ENCODE results near the gene RPH3AL. TPM values are rescaled to one million over a fixed set of nuclear protein-coding genes. Genes with fewer than 3 reads are reported as not detected.

The RPH3AL gene
- polyA plus RNA-seq, 1 donor from 2014 or later: 13.8 TPM

DNA sequence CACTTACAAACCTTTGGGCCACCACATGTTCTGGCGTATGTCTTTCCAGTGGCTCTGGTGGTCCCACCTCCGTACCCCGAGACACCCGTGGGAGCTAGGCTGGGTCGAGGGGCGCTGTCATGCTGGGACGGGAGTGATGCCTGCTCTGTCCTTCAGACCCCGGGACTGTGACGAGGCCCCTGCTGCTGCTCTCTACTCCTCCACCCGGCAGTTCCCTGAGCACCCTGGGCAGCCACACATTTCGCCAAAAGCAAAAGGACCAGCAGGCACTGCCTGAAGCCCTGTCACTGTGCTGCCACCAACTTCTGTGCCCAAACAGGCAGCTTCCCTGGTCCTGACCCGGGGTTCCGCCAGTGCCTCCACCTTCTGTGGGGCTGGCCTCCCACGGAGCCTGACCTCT is 186.7 kb downstream of the RPH3AL start:
- no peaks in the 10 kb centered on the region for H3K4me1 Mint-ChIP-seq
- H3K9me3 Mint-ChIP-seq: no peaks in the 10 kb centered on the region
- H3K4me3 Mint-ChIP-seq: no peak overlapping the region
- peaks cover 7% of the 10 kb centered on the region for H3K27me3 Mint-ChIP-seq
- H3K36me3 Mint-ChIP-seq: no peaks in the 10 kb centered on the region
- no peak overlapping the region for H3K27ac Mint-ChIP-seq

- no peaks in the 10 kb centered on the region for H3K36me3 Mint-ChIP-seq
- no peak overlapping the region for H3K27ac Mint-ChIP-seq
- H3K9me3 Mint-ChIP-seq: no peaks in the 10 kb centered on the region
- peaks cover 8% of the 10 kb centered on the region for H3K27me3 Mint-ChIP-seq
- no peaks in the 10 kb centered on the region for H3K4me1 Mint-ChIP-seq
- no peak overlapping the region for H3K4me3 Mint-ChIP-seq
Observed at GRCh38 chr17:164303-165235, 188.0 kb downstream of the RPH3AL start.

DNA sequence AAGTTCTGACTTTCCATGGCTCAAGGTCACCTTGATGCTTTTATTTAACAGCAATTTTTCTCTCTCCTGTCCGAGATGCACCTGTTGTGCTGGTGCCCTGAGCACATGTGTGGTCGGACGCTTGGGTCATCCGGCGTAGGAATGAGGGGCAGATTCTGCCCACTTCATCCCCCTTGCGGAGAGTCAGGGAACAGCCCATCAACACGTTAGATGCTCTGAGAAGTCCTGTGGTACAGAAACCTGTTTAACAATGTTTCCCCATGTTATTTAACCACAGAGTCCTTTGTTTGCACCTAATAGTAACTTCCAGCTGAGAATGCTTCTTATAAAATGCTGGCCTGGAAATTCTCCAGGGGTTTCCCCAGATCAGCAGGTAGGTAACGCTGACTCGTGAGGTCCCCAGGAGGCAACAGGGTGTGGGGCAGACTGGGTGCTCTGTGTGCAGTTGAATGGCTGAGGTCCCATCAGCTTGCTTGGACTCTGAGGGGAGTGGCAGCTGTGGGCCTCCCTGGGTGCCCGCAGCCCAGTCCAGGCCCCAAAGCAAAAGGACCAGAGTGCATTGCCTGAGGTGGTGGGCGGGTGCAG is 189.0 kb downstream of the RPH3AL start:
- H3K4me1 Mint-ChIP-seq: no peaks in the 10 kb centered on the region
- no peaks in the 10 kb centered on the region for H3K9me3 Mint-ChIP-seq
- no peaks in the 10 kb centered on the region for H3K36me3 Mint-ChIP-seq
- H3K4me3 Mint-ChIP-seq: no peak overlapping the region
- H3K27ac Mint-ChIP-seq: no peak overlapping the region
- peaks cover 8% of the 10 kb centered on the region for H3K27me3 Mint-ChIP-seq

DNA sequence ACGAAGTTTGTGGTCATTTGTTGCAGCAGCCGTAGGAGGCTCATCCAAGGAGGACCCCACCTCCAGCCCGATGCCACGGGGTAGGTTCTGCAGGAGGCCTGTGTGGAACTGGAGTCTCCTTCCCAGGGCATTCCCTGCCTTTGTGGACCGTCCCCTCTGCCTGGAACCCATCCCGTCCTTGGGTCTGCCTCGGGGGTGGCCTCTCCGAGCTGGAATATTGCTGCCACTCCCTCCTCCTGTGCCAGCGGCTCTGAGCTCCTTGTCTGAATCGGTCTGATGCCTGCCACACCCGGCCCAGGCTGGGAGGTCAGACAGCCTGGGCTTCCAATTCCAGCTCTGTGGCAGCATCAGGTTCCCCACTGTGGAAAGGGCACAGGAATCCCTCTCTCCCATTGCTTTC is 189.9 kb downstream of the RPH3AL start:
- Mint-ChIP-seq H3K36me3 (no peaks in the 10 kb centered on the region), H3K4me3 (no peak overlapping the region), H3K27ac (no peak overlapping the region), H3K4me1 (no peaks in the 10 kb centered on the region), H3K9me3 (no peaks in the 10 kb centered on the region), H3K27me3 (peaks cover 8% of the 10 kb centered on the region)

Other genes with a start within 250 kb of the RPH3AL start
- gene SCGB1C2, start 215.2 kb downstream of the RPH3AL start, polyA plus RNA-seq: not detected
- not detected for gene DOC2B, start 171.2 kb downstream of the RPH3AL start, polyA plus RNA-seq
- gene RFLNB, start 93.1 kb upstream of the RPH3AL start, polyA plus RNA-seq: 2.1 TPM

All from IgD-negative memory B cell (primary cell).